ENCODE results near the gene PAX1.

DNA sequence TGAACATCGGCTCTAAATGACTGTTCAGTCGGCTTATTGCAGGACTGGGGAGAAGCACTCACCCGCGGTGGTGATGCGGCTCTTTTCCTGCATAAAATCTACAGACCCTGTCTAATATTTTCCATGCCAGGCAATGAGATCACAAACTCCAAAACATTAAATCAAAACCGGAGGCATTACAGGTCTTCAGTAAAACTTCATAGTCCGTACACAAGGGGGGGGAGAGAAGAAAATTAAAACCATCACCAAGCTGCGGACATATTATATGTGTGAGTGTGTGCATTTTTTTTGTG is 6.3 kb upstream of the PAX1 start:
- TF ChIP-seq, protein P1, sequence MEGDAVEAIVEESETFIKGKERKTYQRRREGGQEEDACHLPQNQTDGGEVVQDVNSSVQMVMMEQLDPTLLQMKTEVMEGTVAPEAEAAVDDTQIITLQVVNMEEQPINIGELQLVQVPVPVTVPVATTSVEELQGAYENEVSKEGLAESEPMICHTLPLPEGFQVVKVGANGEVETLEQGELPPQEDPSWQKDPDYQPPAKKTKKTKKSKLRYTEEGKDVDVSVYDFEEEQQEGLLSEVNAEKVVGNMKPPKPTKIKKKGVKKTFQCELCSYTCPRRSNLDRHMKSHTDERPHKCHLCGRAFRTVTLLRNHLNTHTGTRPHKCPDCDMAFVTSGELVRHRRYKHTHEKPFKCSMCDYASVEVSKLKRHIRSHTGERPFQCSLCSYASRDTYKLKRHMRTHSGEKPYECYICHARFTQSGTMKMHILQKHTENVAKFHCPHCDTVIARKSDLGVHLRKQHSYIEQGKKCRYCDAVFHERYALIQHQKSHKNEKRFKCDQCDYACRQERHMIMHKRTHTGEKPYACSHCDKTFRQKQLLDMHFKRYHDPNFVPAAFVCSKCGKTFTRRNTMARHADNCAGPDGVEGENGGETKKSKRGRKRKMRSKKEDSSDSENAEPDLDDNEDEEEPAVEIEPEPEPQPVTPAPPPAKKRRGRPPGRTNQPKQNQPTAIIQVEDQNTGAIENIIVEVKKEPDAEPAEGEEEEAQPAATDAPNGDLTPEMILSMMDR (IDR thresholded peaks at IDR 0.05) = no peak
- TF ChIP-seq POLR2A (IDR thresholded peaks at IDR 0.05) = no peak

Data from uterus (tissue), 2 donors.